ENCODE measurements around the gene PHACTR2.

PHACTR2 gene

DNA sequence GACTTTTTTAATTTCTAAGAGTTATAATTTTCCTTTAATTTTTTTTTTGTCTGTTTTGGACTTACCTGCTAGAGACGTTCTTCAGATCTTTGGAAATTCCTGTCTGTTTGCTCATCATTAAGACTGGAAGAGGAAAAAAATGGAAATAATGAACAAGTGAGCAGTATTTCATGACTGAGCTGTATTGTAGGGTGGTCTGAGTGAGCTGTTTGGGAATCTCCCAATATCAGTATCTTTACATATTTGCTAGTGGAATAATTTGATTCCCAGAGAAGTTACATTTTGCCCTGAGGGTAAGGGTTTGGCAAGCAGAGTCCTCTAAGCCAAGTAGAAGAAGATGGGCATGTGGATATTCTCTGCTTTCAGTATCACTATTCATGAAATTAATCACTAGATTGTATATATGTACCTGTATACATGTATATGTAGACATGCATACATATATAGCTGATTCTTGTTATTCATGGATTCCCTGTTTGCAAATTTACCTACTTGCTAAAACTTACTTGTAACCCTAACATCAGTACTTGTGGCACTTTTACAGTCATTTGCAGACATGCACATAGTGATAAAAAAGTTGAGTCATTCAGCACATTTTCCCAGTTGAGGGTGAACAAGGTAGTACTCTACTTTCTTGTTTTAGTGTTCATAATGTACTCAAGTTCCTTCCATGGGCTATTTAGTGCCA lies 200.0 kb downstream of the PHACTR2 start:
- no peak overlapping the region for H3K4me3 ChIP-seq (ENCODE audit: low read depth, low read length)
- TF ChIP-seq CTCF (IDR thresholded peaks at IDR 0.05; ENCODE audit: insufficient read depth, low read depth, low read length, missing control alignments): no peak
- no peak for DNase-seq (ENCODE audit: low read depth)

DNA sequence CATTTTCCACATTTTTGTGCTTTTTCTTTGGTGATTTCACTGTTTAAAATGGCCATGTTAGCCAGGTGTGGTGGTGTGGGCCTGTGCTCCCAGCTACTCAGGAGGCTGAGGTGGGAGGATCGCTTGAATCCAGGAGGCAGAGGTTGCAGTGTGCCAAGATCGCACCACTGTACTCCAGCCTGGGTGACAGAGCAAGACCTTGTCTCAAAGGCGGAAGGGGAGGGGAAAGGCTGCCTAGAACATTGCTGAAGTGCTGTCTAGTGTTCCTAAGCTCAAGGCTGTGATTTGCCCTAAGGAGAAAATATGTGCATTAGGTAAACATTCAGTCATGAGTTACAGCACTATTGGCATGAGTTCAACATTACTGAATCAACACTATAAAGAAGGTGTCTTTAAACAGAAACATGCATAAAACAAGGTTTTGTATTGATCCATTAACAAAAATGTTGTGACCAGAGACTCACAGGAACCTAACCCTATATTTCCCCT lies 200.6 kb downstream of the PHACTR2 start:
- DNase-seq (ENCODE audit: low read depth): no peak
- TF ChIP-seq CTCF (IDR thresholded peaks at IDR 0.05; ENCODE audit: insufficient read depth, low read depth, low read length, missing control alignments): no peak
- H3K4me3 ChIP-seq (ENCODE audit: low read depth, low read length): no peak overlapping the region

GRCh38 chr6:143880412-143880811 lies 202.6 kb downstream of the PHACTR2 start:
- no peak overlapping the region for H3K4me3 ChIP-seq (ENCODE audit: low read depth, low read length)
- no peak for TF ChIP-seq CTCF (IDR thresholded peaks at IDR 0.05; ENCODE audit: insufficient read depth, low read depth, low read length, missing control alignments)
- no peak for DNase-seq (ENCODE audit: low read depth)
